HG03095 (cell line): Measurements from ENCODE around the gene URB1.
"Not testable (repeated sequence)": the region's sequence is repeated elsewhere in the genome, so short reads cannot be mapped to it uniquely, and the experiment has no call there.

ENCODE experiments used
- ATAC-seq: cut with Tn5 transposase; IDR thresholded peaks from one replicate; pipeline ENCODE4 v1.9.1; 2021; ENCODE audit warnings: moderate library complexity; ENCODE audit not compliant: unreplicated experiment

The URB1 gene

GRCh38 chr21:32411350-32412161 lies 18.7 kb upstream of the URB1 start:
- ATAC-seq, result no peak

DNA sequence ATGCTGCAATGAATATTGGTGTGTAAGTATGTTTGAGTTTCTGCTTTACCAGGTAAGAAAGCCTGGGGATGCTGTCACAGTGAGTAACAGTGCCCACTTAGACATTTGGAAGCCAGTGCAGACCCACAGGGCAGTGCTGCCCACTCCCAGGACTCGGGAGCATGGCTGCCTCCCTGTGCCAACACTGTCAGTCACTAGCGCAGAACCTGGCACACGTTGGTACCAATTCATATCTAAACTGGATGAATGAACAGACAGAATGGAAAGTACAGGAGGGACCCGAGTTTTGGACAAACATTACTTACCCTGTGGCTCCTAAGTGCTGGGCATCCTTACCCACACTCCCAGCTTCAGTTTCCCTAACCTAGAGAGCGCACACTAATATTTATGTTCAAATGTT lies 18.1 kb upstream of the URB1 start:
- ATAC-seq, result no peak

- no peak for ATAC-seq
Measured at GRCh38 chr21:32410291-32410690, 17.5 kb upstream of the URB1 start.

- ATAC-seq, result no peak
Measured at GRCh38 chr21:32406405-32406804, 13.6 kb upstream of the URB1 start.

GRCh38 chr21:32403201-32403777 lies 10.5 kb upstream of the URB1 start:
- ATAC-seq, result no peak

GRCh38 chr21:32393677-32394001 lies 827 bp upstream of the URB1 start:
- no peak for ATAC-seq

DNA sequence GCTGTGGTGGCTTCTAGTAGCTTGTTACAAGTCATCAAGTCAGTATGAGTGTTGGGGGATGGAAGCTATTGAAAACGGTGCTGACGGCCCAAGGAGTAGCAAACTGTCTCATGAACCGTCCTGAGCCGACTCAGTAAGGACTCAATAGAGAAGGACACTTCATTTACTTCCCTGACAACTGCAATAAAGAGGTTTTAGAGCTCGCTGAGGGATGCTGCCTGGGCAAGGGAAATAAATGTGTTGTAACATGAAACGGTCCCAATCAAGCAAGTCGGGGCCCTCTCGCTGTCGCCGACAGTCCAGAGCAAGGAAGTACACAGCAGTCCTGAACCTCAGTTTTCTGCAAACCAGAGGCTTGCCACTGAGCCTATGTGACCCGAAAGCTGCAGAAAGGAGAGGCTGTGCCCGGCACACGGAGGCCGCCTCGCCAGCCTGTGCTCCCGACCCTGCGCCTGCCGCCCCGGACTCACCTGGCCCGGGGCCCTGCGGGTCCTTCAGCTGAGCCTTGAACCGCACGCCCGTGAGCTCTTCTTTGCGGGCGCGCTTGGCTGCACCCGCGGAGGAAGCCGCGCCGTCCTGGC lies 423 bp downstream of the URB1 start:
- ATAC-seq, result peak; percentile 3

- no peak for ATAC-seq
Measured at GRCh38 chr21:32391755-32392154, 1.1 kb downstream of the URB1 start.

GRCh38 chr21:32390537-32391224 lies 2.1 kb downstream of the URB1 start:
- not testable (repeated sequence) for ATAC-seq

DNA sequence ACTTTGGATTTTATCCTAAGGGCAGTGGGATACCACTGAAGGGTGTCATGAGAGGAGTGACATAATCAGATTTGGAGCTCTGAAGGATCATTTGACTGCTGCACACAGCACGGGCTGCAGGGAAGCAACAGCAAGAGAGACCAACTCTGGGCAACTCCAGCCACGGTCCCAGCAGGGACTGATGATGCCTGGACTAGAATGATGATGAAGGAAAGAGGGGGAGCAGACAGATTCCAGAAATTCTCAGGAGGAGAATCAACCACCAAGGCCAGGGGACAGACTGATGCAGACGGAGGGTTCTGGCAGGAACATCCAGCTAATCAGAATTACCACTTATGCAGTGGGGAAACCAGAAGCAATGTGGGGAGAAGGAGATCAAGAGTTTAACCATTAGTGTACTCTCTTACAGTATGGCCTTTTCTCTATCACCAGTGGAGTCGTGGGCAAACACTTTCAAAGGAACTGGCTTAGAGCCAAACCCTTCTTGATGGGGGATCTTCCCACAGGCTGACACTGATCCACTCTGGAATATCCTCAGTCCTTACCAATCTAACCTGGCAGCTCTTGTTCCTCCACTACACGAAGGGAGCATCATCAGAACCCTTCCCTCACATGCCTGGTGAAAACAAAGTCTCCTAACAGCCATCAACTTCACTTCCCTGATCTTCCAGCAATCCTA lies 3.3 kb downstream of the URB1 start:
- no peak for ATAC-seq

- ATAC-seq, result no peak
Measured at GRCh38 chr21:32388306-32388705, 4.5 kb downstream of the URB1 start.

DNA sequence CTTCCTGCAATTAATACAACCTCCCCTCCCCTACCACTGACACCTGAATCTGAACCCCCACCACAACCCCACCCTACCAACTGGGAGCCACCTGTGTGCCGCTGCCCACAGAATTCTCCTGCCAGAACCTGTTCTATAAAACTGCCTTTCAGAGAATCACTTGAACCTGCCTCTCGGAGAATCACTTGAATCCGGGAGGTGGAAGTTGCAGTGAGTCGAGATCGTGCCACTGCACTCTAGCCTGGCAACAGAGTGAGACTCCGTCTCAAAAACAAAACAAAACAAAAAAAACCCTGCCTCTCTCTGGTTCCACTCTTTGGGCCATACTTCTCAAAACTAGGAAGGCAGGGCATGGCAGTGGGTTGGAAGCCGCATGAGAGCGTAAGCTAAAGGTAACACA lies 5.7 kb downstream of the URB1 start:
- no peak for ATAC-seq

DNA sequence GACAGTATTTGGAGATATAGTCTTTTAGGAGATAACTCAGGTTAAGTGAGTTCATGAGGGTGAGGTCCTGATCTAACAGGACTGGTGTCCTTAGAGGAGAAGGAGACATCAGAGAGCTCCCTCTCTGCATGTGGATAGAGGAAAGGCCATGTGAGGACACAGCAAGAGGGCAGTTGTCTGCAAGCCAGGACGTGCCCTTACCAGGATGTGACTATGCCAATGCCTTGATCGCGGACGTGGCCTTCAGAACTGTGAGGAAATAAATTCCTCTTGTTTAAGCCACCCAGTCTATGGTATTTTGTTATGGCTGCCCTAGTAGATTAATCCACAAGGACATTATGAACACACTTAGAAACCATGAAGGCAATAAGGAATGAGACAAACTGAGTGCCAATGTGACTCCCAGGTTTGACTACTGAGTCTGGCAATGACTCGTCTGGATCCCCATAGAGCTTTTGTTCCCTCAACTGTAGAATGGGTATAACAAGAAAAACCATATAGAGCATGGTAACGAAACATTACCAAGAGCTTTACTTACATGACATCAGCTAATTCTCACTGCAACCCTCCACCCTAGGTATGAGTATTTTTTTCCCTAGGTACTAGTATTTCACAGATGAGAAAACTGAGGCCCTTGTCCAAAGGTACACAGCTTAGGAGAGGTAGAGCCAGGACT lies 6.5 kb downstream of the URB1 start:
- no peak for ATAC-seq

DNA sequence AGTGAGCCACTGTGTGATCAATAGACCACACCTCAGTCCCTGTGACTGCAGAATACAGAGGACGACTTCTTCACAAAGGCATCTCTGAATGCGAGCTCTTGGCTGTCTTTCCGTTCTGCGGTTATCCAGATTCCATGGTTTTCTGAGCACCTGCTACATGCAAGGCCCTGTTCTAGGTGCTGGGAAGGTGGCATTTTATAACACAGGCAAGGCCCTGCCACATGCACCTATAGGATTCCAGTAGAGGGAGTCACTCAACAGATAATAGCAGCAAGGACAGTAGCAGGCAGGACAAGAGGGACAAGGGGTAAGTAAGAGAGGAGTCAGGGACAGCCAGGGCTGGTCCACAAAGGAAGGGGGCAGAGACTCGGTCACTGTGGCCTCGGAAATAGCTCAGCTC lies 9.0 kb downstream of the URB1 start:
- no peak for ATAC-seq

DNA sequence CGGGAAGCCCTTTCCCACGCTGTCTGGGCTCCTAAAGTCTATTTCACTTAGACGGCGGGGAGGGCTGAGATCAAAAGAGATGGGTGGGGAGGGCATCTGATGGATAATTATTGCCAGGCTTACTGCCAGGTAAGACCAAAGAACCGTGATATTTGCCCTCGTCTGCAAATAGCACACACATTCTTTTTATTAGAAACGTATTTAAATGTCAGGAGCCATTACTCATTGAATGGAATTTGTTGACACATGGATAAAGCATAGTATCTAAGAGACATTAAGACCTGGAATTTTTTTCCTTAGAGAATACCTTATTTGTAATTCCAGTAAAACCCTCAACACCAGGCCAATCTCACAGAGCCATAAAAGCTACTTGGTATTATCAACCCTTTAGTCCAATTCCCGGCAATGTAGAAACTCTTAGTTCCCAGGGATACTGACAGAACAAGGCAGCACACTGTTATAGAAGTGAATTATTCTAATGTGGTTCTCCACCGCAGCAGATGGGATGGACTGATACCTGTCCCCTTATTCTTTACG lies 10.6 kb downstream of the URB1 start:
- ATAC-seq, result no peak

DNA sequence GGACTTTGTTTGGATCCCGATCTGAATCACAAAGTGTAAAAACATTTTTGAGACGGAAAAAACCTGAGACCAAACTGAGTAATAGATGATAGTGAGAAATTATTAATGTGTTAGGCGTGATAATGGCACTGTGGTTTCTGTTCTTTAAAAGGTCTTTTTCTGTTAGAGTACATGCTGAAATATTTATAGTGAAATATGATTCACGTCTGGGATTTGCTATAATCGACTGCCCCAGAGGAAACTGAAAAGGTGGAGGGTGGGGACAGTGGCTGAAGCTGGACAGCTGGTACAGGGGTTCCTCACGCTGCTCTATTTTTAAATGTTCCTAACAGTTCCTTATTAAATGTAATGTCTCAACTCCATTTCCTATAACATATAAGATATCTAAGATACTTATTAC lies 11.2 kb downstream of the URB1 start:
- no peak for ATAC-seq

- ATAC-seq, result no peak
Measured at GRCh38 chr21:32380940-32381339, 11.9 kb downstream of the URB1 start.

DNA sequence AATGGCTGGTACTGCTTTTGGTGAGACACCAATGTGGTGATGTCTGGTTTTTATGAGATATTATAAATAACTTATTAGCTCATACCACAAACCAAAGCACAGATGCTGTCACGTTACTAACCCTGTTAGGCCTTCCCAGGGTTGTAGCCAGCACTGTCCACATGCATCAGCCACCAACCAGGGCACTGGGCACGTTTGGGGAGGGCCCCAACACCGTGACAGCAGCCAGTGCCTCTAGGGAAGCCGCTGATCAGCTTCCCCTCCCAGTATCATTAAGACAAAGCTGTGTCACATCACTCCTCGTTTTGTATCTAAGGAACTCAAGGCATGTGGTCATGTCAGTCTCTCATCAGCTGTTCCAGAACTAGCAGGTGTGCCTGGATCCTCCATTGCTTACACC lies 13.9 kb downstream of the URB1 start:
- ATAC-seq, result no peak

DNA sequence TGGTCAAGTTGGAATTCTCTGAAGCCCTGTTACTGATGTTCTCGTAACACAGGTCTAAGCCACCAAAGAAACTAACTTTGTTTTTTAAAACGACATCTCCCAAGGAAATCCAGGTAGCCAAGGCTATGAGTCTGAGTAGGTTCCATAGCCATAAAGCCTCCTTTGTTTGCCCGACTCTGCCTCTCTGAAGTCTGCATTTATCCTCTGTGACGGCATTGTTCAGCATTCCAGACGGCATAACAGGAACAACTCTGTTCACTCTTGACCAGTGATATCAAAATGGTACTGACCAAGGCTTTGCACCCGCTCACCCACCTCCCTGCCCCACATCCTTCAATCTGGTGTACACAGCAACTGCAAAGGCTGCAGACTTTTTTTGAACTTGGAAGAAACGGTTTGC lies 14.8 kb downstream of the URB1 start:
- no peak for ATAC-seq

GRCh38 chr21:32377506-32377905 lies 15.3 kb downstream of the URB1 start:
- no peak for ATAC-seq

GRCh38 chr21:32372755-32373154 lies 20.1 kb downstream of the URB1 start:
- no peak for ATAC-seq
